ENCODE results near the gene FBH1.

GRCh38 chr10:5958675-5959074, 68.6 kb downstream of the FBH1 start:
- no peak for TF ChIP-seq CTCF (IDR thresholded peaks at IDR 0.05)
- TF ChIP-seq POLR2A (IDR thresholded peaks at IDR 0.05) = no peak

Data from body of pancreas (tissue), 4 donors.